CD4-positive, CD25-positive, alpha-beta regulatory T cell (primary cell): ENCODE data around the gene GNAI3. TPM values are rescaled to one million over a fixed set of nuclear protein-coding genes. Genes with fewer than 3 reads are reported as not detected.
"Not testable (repeated sequence)": the region's sequence is repeated elsewhere in the genome, so short reads cannot be mapped to it uniquely, and the experiment has no call there.

Experiments used
- ATAC-seq, 2 donors: fragments of 150-1000 bp; cut with Tn5 transposase; one replicate each; pipeline ENCODE4 v1.10.0; 2021; ENCODE audit warnings: low read depth in 2 of 2, moderate number of reproducible peaks in 2 of 2, moderate library complexity in 1 of 2
- DNase-seq, 3 donors: peaks; one replicate each; pipeline versions ENCODE4 v3.0.0 to v3.0.0-alpha.2; 2012 to 2022; ENCODE audit warnings: mixed read lengths in 1 of 3
- H3K27ac ChIP-seq: one replicate; pipeline ENCODE4 v1.7.0; 2013; ENCODE audit warnings: mild to moderate bottlenecking, low read length; ENCODE audit not compliant: insufficient read depth, poor library complexity, severe bottlenecking
- H3K27me3 ChIP-seq: one replicate; pipeline ENCODE4 v1.7.0; 2013; ENCODE audit warnings: low read length; ENCODE audit not compliant: control insufficient read depth, insufficient read depth
- H3K36me3 ChIP-seq: one replicate; pipeline ENCODE4 v1.7.0; 2013; ENCODE audit warnings: mild to moderate bottlenecking, low read length, moderate library complexity; ENCODE audit not compliant: control insufficient read depth, insufficient read depth
- H3K4me1 ChIP-seq: 2 replicates; pipeline ENCODE4 v1.7.0; 2013; ENCODE audit warnings: mild to moderate bottlenecking, low read length; ENCODE audit not compliant: insufficient read depth, control insufficient read depth, poor library complexity, severe bottlenecking
- H3K4me3 ChIP-seq: one replicate; pipeline ENCODE4 v1.7.0; 2013; ENCODE audit warnings: low read depth, mild to moderate bottlenecking, low read length, moderate library complexity
- H3K9me3 ChIP-seq, 2 experiments: 1 replicate in 1 of 2; 2 replicates in 1 of 2; pipeline ENCODE4 v1.7.0; 2013; ENCODE audit warnings: low read length in 2 of 2, mild to moderate bottlenecking in 1 of 2, moderate library complexity in 1 of 2; ENCODE audit not compliant: control insufficient read depth in 2 of 2
- H3K27ac Mint-ChIP-seq, 3 donors: one replicate each; pipeline ENCODE4 v1.8.0; 2020 to 2022; ENCODE audit warnings: mild to moderate bottlenecking in 3 of 3, mixed read lengths in 3 of 3, moderate library complexity in 2 of 3
- H3K27me3 Mint-ChIP-seq: one replicate; pipeline ENCODE4 v1.8.0; 2022; ENCODE audit warnings: mild to moderate bottlenecking, mixed read lengths
- H3K36me3 Mint-ChIP-seq: one replicate; pipeline ENCODE4 v1.8.0; 2020; ENCODE audit warnings: mixed read lengths
- H3K4me1 Mint-ChIP-seq, 4 donors: one replicate each; pipeline ENCODE4 v1.8.0; 2020 to 2022; ENCODE audit warnings: mixed read lengths in 4 of 4, mild to moderate bottlenecking in 1 of 4
- H3K4me3 Mint-ChIP-seq, 4 donors: one replicate each; pipeline ENCODE4 v1.8.0; 2020 to 2022; ENCODE audit warnings: mild to moderate bottlenecking in 4 of 4, mixed read lengths in 4 of 4, moderate library complexity in 3 of 4
- H3K9me3 Mint-ChIP-seq, 7 donors: one replicate each; pipeline ENCODE4 v1.8.0; 2020 to 2022; ENCODE audit warnings: mixed read lengths in 7 of 7, mild to moderate bottlenecking in 3 of 7, moderate library complexity in 2 of 7
- polyA plus RNA-seq, 4 donors: library from polyadenylated mRNA; unstranded; fragments of 300-500 nt; fragmentation: Illumina TruSeq; gene quantifications; one replicate each; pipeline ENCODE4 v1.2.3, GENCODE V29; 2021
- total RNA-seq: library from RNA; stranded (reverse); gene quantifications from one replicate; pipeline ENCODE4 v1.2.3, GENCODE V29; 2022

Gene GNAI3
- total and polyA plus RNA-seq, 5 donors from 2014 or later: 7.4 to 10.3 (median 9.6) TPM

DNA sequence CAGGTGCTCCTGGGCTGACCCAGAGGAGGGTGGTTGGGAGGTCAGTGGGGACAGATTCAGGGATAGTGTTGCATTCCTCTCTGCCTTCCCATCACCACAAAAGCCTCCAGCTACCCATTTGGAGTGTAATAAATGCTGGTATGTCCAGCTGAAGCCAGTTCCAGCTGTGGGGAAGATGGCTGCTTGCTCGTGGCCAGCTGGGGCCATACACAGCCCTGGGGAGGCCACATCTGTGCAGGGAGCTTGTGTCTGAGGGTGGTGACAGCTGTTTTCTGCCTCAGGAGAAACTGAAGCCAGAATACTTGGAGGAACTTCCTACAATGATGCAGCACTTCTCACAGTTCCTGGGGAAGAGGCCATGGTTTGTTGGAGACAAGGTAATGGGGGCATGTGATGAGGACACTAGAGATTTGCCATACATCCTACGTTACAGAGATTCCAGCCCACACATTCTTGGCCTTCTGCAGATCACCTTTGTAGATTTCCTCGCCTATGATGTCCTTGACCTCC, 110.2 kb downstream of the GNAI3 start:
- no peaks in the 10 kb centered on the region for H3K36me3 ChIP-seq
- Mint-ChIP-seq H3K4me3 (peak overlapping the region in 1 of 4 donors; percentile 79), H3K27ac (no peak overlapping the region), H3K4me1 (peaks cover 0 to 17% (median 8%) of the 10 kb centered on the region in 4 donors), H3K36me3 (no peaks in the 10 kb centered on the region), H3K9me3 (peaks cover 0 to 1% (median 0%) of the 10 kb centered on the region in 7 donors), H3K27me3 (peaks cover under 1% of the 10 kb centered on the region)
- no peaks in the 10 kb centered on the region for H3K9me3 ChIP-seq
- H3K4me1 ChIP-seq: peaks cover 13% of the 10 kb centered on the region
- ATAC-seq (no peak), DNase-seq (no peak)
- H3K27ac ChIP-seq: no peak overlapping the region
- H3K4me3 ChIP-seq: no peak overlapping the region
- no peaks in the 10 kb centered on the region for H3K27me3 ChIP-seq

DNA sequence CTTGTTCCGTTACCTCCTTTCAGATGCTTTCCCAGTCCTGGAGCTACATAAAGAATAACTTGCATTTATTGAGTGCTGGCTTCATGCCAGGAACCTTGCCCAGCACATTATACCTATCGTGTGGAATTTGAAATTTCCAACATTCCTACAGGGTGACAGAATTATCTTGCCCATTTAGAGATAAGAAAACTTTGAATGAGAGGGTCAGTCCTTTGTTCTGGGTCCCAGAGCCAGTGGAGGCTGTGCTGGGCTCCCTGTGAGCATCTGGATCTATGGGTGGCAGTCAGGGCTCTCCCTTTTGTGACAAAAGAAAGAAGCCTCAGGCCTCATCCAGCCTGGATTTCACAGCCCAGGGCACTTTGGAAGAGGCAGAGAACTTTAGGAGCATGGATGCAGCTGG, 110.7 kb downstream of the GNAI3 start:
- Mint-ChIP-seq H3K27me3 (no peaks in the 10 kb centered on the region), H3K9me3 (peaks cover 0 to 1% (median 0%) of the 10 kb centered on the region in 7 donors), H3K36me3 (no peaks in the 10 kb centered on the region), H3K4me3 (peak overlapping the region in 1 of 4 donors; percentile 75), H3K4me1 (peaks cover 0 to 17% (median 8%) of the 10 kb centered on the region in 4 donors), H3K27ac (no peak overlapping the region)
- peaks cover 13% of the 10 kb centered on the region for H3K4me1 ChIP-seq
- no peaks in the 10 kb centered on the region for H3K9me3 ChIP-seq
- no peak overlapping the region for H3K27ac ChIP-seq
- no peaks in the 10 kb centered on the region for H3K27me3 ChIP-seq
- H3K36me3 ChIP-seq: no peaks in the 10 kb centered on the region
- no peak overlapping the region for H3K4me3 ChIP-seq
- no peak for DNase-seq
- no peak for ATAC-seq

DNA sequence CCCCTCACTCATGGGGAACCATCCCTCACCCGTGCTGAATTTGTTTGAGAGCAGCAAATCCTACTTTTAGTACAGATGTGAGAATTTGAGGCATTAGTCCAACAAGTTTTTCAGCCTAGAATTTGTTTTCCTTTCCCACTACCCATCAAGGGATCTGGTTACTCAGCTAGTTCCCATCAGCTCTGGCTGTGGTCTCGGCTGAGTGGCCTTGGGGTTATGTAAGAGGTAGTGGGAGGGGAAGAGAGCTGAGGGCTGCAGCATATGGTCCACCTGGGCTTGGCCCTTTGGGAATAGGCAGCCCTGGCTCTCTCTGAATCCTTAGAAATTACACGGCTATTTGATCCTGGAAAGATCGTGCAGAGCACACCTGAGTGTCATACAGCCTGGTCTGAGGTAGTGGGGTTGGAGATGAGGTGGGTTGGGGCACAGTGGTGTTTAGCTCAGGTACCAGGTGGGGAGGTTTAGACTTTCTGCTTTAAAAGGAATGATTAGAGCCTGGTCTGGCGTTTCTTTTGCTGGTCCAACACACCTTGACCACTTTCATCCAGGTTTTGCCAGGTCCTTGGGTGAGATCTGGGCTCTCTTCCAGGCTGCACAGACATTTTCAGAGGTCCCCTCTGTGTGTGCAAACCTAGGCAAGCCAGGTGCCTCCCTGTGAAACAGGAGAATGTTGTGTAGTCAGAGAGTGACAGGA, 111.7 kb downstream of the GNAI3 start:
- H3K36me3 Mint-ChIP-seq: no peaks in the 10 kb centered on the region
- H3K4me1 Mint-ChIP-seq: peaks cover 0 to 14% (median 3%) of the 10 kb centered on the region in 4 donors
- no peak overlapping the region for H3K4me3 Mint-ChIP-seq
- no peaks in the 10 kb centered on the region for H3K27me3 ChIP-seq
- H3K4me1 ChIP-seq: peaks cover 12% of the 10 kb centered on the region
- no peak overlapping the region for H3K27ac ChIP-seq
- no peaks in the 10 kb centered on the region for H3K9me3 ChIP-seq
- ATAC-seq (no peak), DNase-seq (no peak)
- H3K27ac Mint-ChIP-seq: peak overlapping the region in 1 of 3 donors; percentile 32
- no peak overlapping the region for H3K4me3 ChIP-seq
- peaks cover 0 to 1% (median 0%) of the 10 kb centered on the region in 7 donors for H3K9me3 Mint-ChIP-seq
- no peaks in the 10 kb centered on the region for H3K27me3 Mint-ChIP-seq
- H3K36me3 ChIP-seq: no peaks in the 10 kb centered on the region

DNA sequence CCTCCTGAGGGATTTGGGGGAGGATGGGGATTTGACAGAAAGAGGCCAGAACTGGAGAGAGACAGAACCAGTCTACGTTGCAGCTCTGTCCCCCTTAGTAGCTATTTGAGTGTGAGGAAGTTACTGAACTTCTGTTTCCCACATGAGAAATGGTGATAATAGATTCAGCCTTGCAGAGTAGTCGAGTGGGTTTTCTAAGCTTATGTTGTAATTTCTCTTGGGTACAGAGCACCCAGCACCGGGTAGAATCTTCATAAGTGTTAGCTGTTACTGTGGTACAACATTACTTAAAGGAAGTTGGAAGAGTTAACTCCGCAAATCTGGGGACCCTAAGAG, 112.2 kb downstream of the GNAI3 start:
- H3K27ac ChIP-seq, H3K27me3 ChIP-seq, H3K27ac Mint-ChIP-seq, H3K36me3 Mint-ChIP-seq, H3K4me1 ChIP-seq, H3K4me3 Mint-ChIP-seq, H3K9me3 Mint-ChIP-seq, DNase-seq, H3K9me3 ChIP-seq, H3K27me3 Mint-ChIP-seq, H3K36me3 ChIP-seq, H3K4me1 Mint-ChIP-seq, H3K4me3 ChIP-seq, ATAC-seq: not testable (repeated sequence)

DNA sequence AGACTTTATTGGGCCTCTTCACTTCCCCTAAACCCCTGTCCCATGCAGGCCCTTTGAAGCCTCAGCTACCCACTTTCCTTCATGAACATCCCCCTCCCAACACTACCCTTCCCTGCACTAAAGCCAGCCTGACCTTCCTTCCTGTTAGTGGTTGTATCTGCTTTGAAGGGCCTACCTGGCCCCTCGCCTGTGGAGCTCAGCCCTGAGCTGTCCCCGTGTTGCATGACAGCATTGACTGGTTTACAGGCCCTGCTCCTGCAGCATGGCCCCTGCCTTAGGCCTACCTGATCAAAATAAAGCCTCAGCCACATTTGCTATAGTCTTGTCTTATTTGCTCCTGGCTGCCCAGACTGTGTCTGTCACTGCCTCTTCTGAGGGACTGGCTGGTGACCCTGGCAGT, 113.0 kb downstream of the GNAI3 start:
- Histone ChIP-seq H3K27me3 (no peaks in the 10 kb centered on the region), H3K27ac (no peak overlapping the region), H3K36me3 (no peaks in the 10 kb centered on the region), H3K4me1 (peaks cover 3% of the 10 kb centered on the region), H3K9me3 (no peaks in the 10 kb centered on the region), H3K4me3 (no peak overlapping the region)
- peak overlapping the region in 1 of 3 donors; percentile 90 for H3K27ac Mint-ChIP-seq
- no peak for ATAC-seq
- H3K4me3 Mint-ChIP-seq: no peak overlapping the region
- H3K27me3 Mint-ChIP-seq: no peaks in the 10 kb centered on the region
- H3K9me3 Mint-ChIP-seq: peaks cover 0 to 1% (median 0%) of the 10 kb centered on the region in 7 donors
- H3K36me3 Mint-ChIP-seq: no peaks in the 10 kb centered on the region
- DNase-seq: no peak
- H3K4me1 Mint-ChIP-seq: peaks cover 0 to 3% (median 0%) of the 10 kb centered on the region in 4 donors

DNA sequence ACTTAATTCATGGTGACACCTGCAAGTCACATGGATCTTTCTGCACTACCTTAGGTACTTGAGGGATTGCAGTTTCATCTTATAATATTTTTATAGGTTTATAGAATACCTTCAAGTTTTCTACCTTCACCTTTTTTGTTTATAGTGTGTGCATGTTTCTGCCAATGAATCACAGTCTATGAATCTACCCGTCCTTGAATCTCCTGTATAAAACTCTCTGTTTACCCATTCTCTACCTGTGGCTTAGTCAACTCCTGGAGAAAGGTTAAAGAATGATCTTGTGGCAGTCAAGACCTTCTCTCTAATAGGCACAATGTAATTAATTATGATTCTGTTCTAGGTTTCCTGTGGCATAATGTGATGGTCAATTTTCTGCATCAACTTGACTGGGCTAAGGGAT, 116.3 kb downstream of the GNAI3 start:
- Mint-ChIP-seq H3K4me3 (no peak overlapping the region), H3K4me1 (peaks cover 5 to 18% (median 9%) of the 10 kb centered on the region in 4 donors), H3K36me3 (no peaks in the 10 kb centered on the region), H3K9me3 (peaks cover 0 to 1% (median 0%) of the 10 kb centered on the region in 7 donors), H3K27ac (no peak overlapping the region), H3K27me3 (no peaks in the 10 kb centered on the region)
- ATAC-seq (no peak), DNase-seq (no peak)
- Histone ChIP-seq H3K27ac (no peak overlapping the region), H3K4me1 (peaks cover 10% of the 10 kb centered on the region), H3K4me3 (no peak overlapping the region), H3K27me3 (no peaks in the 10 kb centered on the region), H3K36me3 (no peaks in the 10 kb centered on the region), H3K9me3 (no peaks in the 10 kb centered on the region)

DNA sequence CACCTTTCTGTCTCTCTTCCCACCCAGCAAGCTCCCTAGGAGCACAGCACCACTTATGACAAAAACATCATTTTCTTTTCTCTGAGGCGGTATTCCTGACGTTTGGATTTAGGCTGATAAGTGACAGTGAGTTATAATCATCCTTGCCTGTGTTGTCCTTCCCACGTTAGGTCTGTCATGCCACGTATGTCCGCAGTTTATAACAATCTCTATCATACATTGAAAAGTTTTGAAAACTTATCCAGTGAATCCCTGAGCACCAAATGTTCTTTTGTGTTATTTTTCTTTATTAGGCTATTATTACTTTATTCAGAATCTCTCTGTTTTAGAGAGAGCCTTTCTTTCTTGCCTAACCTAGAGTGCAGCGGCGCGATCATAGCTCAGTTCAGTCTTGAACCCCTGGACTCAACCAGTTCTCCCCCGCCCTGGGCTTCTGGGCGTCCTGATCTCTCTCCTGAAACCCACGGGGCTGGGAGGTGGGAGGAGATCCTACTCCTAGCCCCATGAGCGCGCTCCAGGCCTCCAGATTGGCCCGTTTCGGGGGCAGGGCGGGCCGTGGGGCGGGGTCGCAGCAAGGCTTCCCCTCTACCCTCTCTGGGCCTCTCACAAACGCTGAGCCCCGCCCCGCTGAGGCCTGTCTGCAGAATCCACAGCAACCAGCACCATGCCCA, 119.2 kb downstream of the GNAI3 start, which contains the start of gene GSTM2:
Gene GSTM2 (plus strand): TSS at position 606 of the 671 bp plus-strand sequence. CDS start 59 bp downstream, at position 665.
- no peak within 1 kb of the TSS for H3K27ac ChIP-seq
- H3K4me1 Mint-ChIP-seq: peaks cover 5 to 23% (median 10%) of the 10 kb centered on the region in 4 donors
- no peaks in the 10 kb centered on the region for H3K36me3 ChIP-seq
- H3K9me3 ChIP-seq: no peaks in the 10 kb centered on the region
- H3K4me1 ChIP-seq: peaks cover 10% of the 10 kb centered on the region
- H3K27me3 ChIP-seq: no peaks in the 10 kb centered on the region
- no peaks in the 10 kb centered on the region for H3K36me3 Mint-ChIP-seq
- no peaks in the 10 kb centered on the region for H3K27me3 Mint-ChIP-seq
- H3K27ac Mint-ChIP-seq: peak within 1 kb of the TSS in 2 of 3 donors; percentile 34 to 36
- ATAC-seq (peak; percentile 88 to 94), DNase-seq (peak; percentile 59 to 85 (median 62))
- H3K9me3 Mint-ChIP-seq: no peaks in the 10 kb centered on the region
- no peak within 1 kb of the TSS for H3K4me3 ChIP-seq
- H3K4me3 Mint-ChIP-seq: peak within 1 kb of the TSS; percentile 49 to 86 (median 76)
